ENCODE results near the gene BPIFA3. TPM values are rescaled to one million over a fixed set of nuclear protein-coding genes. Genes with fewer than 3 reads are reported as not detected.

Gene BPIFA3
- total RNA-seq, 2 experiments from 2014 or later, result not detected

DNA sequence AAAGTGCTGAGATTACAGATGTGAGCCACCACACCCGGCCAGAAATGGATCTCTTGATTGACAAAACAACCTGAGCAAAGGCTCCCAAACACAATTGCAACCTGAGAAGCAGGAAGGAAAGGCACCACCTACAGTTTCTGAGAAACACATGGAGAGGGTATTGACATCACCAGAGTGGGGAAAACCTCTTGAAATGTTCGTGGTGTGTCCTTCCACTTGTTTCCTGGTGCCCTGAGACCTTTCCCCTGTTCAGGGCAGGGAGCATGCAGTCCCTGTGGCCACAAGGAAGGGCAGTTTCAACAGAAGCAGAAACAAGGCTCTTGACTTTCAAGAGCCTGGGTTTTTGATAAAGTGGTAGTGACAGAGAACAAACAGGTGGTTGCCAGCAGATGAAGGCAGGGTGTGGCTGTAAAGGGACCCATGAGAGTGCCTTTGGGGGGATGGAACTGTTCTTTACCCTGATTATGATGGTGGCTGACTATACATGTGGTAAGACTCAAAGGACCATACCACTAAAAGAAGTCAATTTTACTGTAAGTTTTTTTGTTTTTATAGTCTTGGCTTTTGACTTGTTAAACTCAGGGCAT, 15.4 kb downstream of the BPIFA3 start:
- Mint-ChIP-seq H3K4me3 (no peak overlapping the region), H3K27ac (no peak overlapping the region), H3K9me3 (no peaks in the 10 kb centered on the region)

GRCh38 chr20:33233129-33233774, 16.1 kb downstream of the BPIFA3 start:
- ChIA-PET CTCF (no interaction called here), POLR2A (no interaction called here)
- intact Hi-C loops (cut with micrococcal nuclease), result no loop called here
- no peaks in the 10 kb centered on the region for H3K36me3 Mint-ChIP-seq
- H3K4me3 Mint-ChIP-seq, result no peak overlapping the region
- H3K4me1 Mint-ChIP-seq (ENCODE audit: low read depth), result peaks cover 4% of the 10 kb centered on the region
- no peak overlapping the region for H3K27ac Mint-ChIP-seq
- no peaks in the 10 kb centered on the region for H3K9me3 Mint-ChIP-seq
- DNase-seq, result no peak
- H3K27me3 Mint-ChIP-seq, result peaks cover 9% of the 10 kb centered on the region

More for the DNA sequence above, 15.4 kb downstream of the BPIFA3 start:
- H3K27me3 Mint-ChIP-seq, result peaks cover 9% of the 10 kb centered on the region
- CTCF ChIA-PET, result interaction anchor here (0.7 kb wide), 1 partner anchor 31 kb away, joined by 4 read pairs; no protein-coding TSS in a partner anchor
- H3K4me1 Mint-ChIP-seq (ENCODE audit: low read depth), result peaks cover 4% of the 10 kb centered on the region
- intact Hi-C loops (cut with micrococcal nuclease), result no loop called here
- POLR2A ChIA-PET, result no interaction called here
- no peaks in the 10 kb centered on the region for H3K36me3 Mint-ChIP-seq
- DNase-seq, result no peak

GRCh38 chr20:33234050-33234449, 16.9 kb downstream of the BPIFA3 start:
- POLR2A ChIA-PET, result no interaction called here
- Mint-ChIP-seq H3K36me3 (no peaks in the 10 kb centered on the region), H3K27ac (no peak overlapping the region), H3K4me3 (no peak overlapping the region), H3K4me1 (ENCODE audit: low read depth) (peaks cover 4% of the 10 kb centered on the region), H3K9me3 (no peaks in the 10 kb centered on the region), H3K27me3 (peaks cover 8% of the 10 kb centered on the region)
- no peak for DNase-seq
- intact Hi-C loops (cut with micrococcal nuclease), result no loop called here
- CTCF ChIA-PET, result no interaction called here

- no peak within 1 kb of the TSS for H3K27ac Mint-ChIP-seq
- H3K4me3 Mint-ChIP-seq, result no peak within 1 kb of the TSS
- H3K4me1 Mint-ChIP-seq (ENCODE audit: low read depth), result peaks cover 4% of the 10 kb centered on the region
- POLR2A ChIA-PET, result no interaction called here
- no peaks in the 10 kb centered on the region for H3K9me3 Mint-ChIP-seq
- CTCF ChIA-PET, result no interaction called here
- H3K27me3 Mint-ChIP-seq, result peaks cover 9% of the 10 kb centered on the region
- DNase-seq, result no peak
- no peaks in the 10 kb centered on the region for H3K36me3 Mint-ChIP-seq
- intact Hi-C loops (cut with micrococcal nuclease), result no loop called here
Measured at GRCh38 chr20:33235696-33236095, 18.5 kb downstream of the BPIFA3 start, which contains the start of gene BPIFA1. TSS of gene BPIFA1 (plus strand) at chr20:33235996. CDS start at chr20:33237712, 1,716 bp downstream.

GRCh38 chr20:33236351-33236750, 19.2 kb downstream of the BPIFA3 start:
- no peaks in the 10 kb centered on the region for H3K36me3 Mint-ChIP-seq
- DNase-seq, result no peak
- intact Hi-C loops (cut with micrococcal nuclease), result no loop called here
- no peak overlapping the region for H3K27ac Mint-ChIP-seq
- CTCF ChIA-PET, result no interaction called here
- H3K27me3 Mint-ChIP-seq, result peaks cover 9% of the 10 kb centered on the region
- peaks cover 4% of the 10 kb centered on the region for H3K4me1 Mint-ChIP-seq (ENCODE audit: low read depth)
- POLR2A ChIA-PET, result no interaction called here
- no peak overlapping the region for H3K4me3 Mint-ChIP-seq
- H3K9me3 Mint-ChIP-seq, result no peaks in the 10 kb centered on the region

GRCh38 chr20:33237989-33238388, 20.8 kb downstream of the BPIFA3 start:
- H3K36me3 Mint-ChIP-seq, result no peaks in the 10 kb centered on the region
- H3K4me1 Mint-ChIP-seq (ENCODE audit: low read depth), result no peaks in the 10 kb centered on the region
- DNase-seq, result no peak
- CTCF ChIA-PET, result no interaction called here
- no peaks in the 10 kb centered on the region for H3K9me3 Mint-ChIP-seq
- no peak overlapping the region for H3K27ac Mint-ChIP-seq
- no peak overlapping the region for H3K4me3 Mint-ChIP-seq
- peaks cover 9% of the 10 kb centered on the region for H3K27me3 Mint-ChIP-seq
- intact Hi-C loops (cut with micrococcal nuclease), result no loop called here
- POLR2A ChIA-PET, result no interaction called here

- H3K4me1 Mint-ChIP-seq (ENCODE audit: low read depth), result no peaks in the 10 kb centered on the region
- intact Hi-C loops (cut with micrococcal nuclease), result no loop called here
- ChIA-PET POLR2A (no interaction called here), CTCF (no interaction called here)
- H3K9me3 Mint-ChIP-seq, result no peaks in the 10 kb centered on the region
- no peak for DNase-seq
- H3K27me3 Mint-ChIP-seq, result peaks cover 9% of the 10 kb centered on the region
- H3K4me3 Mint-ChIP-seq, result no peak overlapping the region
- H3K27ac Mint-ChIP-seq, result no peak overlapping the region
- no peaks in the 10 kb centered on the region for H3K36me3 Mint-ChIP-seq
Measured at GRCh38 chr20:33239418-33239817, 22.3 kb downstream of the BPIFA3 start.

DNA sequence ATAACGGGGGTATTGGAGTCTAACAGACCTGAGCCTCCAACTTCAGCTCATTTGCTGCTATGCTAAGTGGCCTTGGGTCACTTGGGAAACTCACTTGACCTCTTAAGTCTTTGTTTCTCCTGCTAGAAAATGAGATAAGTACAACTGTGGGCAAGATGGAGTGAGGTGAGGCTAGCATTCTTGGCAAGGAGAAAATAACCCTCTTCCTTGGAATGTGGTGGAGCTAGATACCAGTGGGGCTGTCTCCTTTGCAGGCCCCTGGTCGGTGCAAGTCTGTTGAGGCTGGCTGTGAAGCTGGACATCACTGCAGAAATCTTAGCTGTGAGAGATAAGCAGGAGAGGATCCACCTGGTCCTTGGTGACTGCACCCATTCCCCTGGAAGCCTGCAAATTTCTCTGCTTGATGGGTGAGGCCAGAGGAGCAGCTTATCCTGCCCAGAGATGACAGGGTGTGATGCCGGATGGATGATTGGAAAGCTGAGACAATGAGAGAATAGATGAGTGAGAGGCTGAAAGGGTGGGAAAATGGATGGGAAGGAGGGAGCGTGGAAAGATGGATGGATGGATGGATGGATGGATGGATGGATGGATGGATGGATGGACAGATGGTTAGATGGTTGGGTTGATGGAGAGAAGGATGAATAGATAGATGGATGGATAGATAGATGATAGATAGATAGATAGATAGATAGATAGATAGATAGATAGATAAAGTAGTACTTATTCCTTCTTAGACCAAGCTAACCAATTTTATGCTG, 23.0 kb downstream of the BPIFA3 start:
- H3K4me3 Mint-ChIP-seq, result no peak overlapping the region
- DNase-seq, result no peak
- peaks cover 9% of the 10 kb centered on the region for H3K27me3 Mint-ChIP-seq
- no peaks in the 10 kb centered on the region for H3K9me3 Mint-ChIP-seq
- CTCF ChIA-PET, result interaction anchor here (0.7 kb wide), 1 partner anchor 28 kb away, joined by 3 read pairs; no protein-coding TSS in a partner anchor
- no peaks in the 10 kb centered on the region for H3K36me3 Mint-ChIP-seq
- no peaks in the 10 kb centered on the region for H3K4me1 Mint-ChIP-seq (ENCODE audit: low read depth)
- POLR2A ChIA-PET, result no interaction called here
- intact Hi-C loops (cut with micrococcal nuclease), result no loop called here
- H3K27ac Mint-ChIP-seq, result no peak overlapping the region

GRCh38 chr20:33240923-33241322, 23.8 kb downstream of the BPIFA3 start:
- intact Hi-C loops (cut with micrococcal nuclease), result no loop called here
- ChIA-PET POLR2A (no interaction called here), CTCF (no interaction called here)
- Mint-ChIP-seq H3K4me3 (no peak overlapping the region), H3K36me3 (no peaks in the 10 kb centered on the region), H3K27ac (no peak overlapping the region), H3K9me3 (no peaks in the 10 kb centered on the region), H3K27me3 (peaks cover 9% of the 10 kb centered on the region), H3K4me1 (ENCODE audit: low read depth) (no peaks in the 10 kb centered on the region)
- DNase-seq, result no peak

GRCh38 chr20:33242319-33243100, 25.4 kb downstream of the BPIFA3 start:
- CTCF ChIA-PET, result no interaction called here
- no peak for DNase-seq
- H3K27ac Mint-ChIP-seq, result no peak overlapping the region
- H3K27me3 Mint-ChIP-seq, result peaks cover 6% of the 10 kb centered on the region
- no peaks in the 10 kb centered on the region for H3K4me1 Mint-ChIP-seq (ENCODE audit: low read depth)
- POLR2A ChIA-PET, result no interaction called here
- H3K36me3 Mint-ChIP-seq, result no peaks in the 10 kb centered on the region
- H3K4me3 Mint-ChIP-seq, result no peak overlapping the region
- intact Hi-C loops (cut with micrococcal nuclease), result no loop called here
- no peaks in the 10 kb centered on the region for H3K9me3 Mint-ChIP-seq

DNA sequence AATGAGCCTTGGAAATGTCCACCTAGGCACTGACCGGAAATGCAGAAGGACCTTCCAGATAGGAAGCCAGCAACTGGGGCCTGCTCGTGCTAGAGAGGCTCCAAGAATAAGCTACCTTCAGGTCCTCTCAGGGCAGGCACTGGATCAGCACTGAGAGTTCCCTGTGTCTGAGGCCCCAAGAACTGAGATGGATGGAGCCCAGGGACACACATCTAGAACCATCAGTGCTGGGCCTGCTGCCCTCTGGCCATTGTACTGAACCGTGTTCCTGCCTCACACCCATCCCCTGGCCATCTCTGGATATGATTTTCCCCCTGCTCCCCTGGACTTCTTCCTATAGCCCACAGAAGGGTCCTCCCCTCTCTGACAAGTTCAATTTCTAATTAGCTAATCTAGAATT, 28.9 kb downstream of the BPIFA3 start:
- Mint-ChIP-seq H3K36me3 (no peaks in the 10 kb centered on the region), H3K27me3 (no peaks in the 10 kb centered on the region), H3K9me3 (no peaks in the 10 kb centered on the region), H3K27ac (no peak overlapping the region), H3K4me1 (ENCODE audit: low read depth) (no peaks in the 10 kb centered on the region), H3K4me3 (no peak overlapping the region)
- intact Hi-C loops (cut with micrococcal nuclease), result no loop called here
- POLR2A ChIA-PET, result no interaction called here
- DNase-seq, result no peak
- CTCF ChIA-PET, result no interaction called here

GRCh38 chr20:33249456-33249855, 32.3 kb downstream of the BPIFA3 start:
- Mint-ChIP-seq H3K4me3 (no peak overlapping the region), H3K27ac (no peak overlapping the region), H3K27me3 (peaks cover 5% of the 10 kb centered on the region), H3K36me3 (no peaks in the 10 kb centered on the region), H3K4me1 (ENCODE audit: low read depth) (no peaks in the 10 kb centered on the region), H3K9me3 (no peaks in the 10 kb centered on the region)
- intact Hi-C loops (cut with micrococcal nuclease), result no loop called here
- DNase-seq, result no peak
- CTCF ChIA-PET, result no interaction called here
- POLR2A ChIA-PET, result no interaction called here
